Neural cell (in vitro differentiated cells): ENCODE measurements around the gene AFAP1L1.

ENCODE experiments used
- CTCF ChIP-seq: fragments of 450-650 bp; IDR thresholded peaks from 2 replicates; pipeline ENCODE4 v1.5.1; 2014; ENCODE audit warnings: antibody characterized with exemption, mild to moderate bottlenecking, moderate library complexity; ENCODE audit not compliant: poor library complexity, severe bottlenecking
- EZH2 ChIP-seq: fragments of 200-600, 300-800 bp; shearing (Covaris generic), sonication (generic); IDR thresholded peaks from 2 replicates; pipeline ENCODE4 v1.6.1; 2014; ENCODE audit warnings: antibody characterized with exemption, low read length, borderline replicate concordance, mild to moderate bottlenecking; ENCODE audit not compliant: insufficient read depth, poor library complexity, severe bottlenecking
- POLR2AphosphoS5 ChIP-seq: IDR thresholded peaks from 2 replicates; pipeline ENCODE4 v1.6.1; 2012

- TF ChIP-seq CTCF (no peak), POLR2AphosphoS5 (no peak), EZH2 (no peak)
Observed at GRCh38 chr5:149374303-149374702, 102.6 kb downstream of the AFAP1L1 start.
